Superior temporal gyrus (tissue), 1 donor: ENCODE results near the gene RNASE13.
"Not testable (repeated sequence)": the region's sequence is repeated elsewhere in the genome, so short reads cannot be mapped to it uniquely, and the experiment has no call there.

Source experiments
- DNase-seq: peaks from one replicate; pipeline ENCODE4 v3.0.0-alpha.2; 2016; ENCODE audit errors: extremely low spot score

Gene RNASE13

DNA sequence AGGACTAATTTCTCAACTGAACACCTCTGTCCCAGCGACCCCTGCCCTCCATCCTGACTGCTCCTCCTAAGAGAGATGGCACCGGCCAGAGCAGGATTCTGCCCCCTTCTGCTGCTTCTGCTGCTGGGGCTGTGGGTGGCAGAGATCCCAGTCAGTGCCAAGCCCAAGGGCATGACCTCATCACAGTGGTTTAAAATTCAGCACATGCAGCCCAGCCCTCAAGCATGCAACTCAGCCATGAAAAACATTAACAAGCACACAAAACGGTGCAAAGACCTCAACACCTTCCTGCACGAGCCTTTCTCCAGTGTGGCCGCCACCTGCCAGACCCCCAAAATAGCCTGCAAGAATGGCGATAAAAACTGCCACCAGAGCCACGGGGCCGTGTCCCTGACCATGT is 8.3 kb upstream of the RNASE13 start:
- DNase-seq, result peak; percentile 71

- peak; percentile 43 for DNase-seq
Observed at GRCh38 chr14:21041676-21042433, 7.2 kb upstream of the RNASE13 start, which contains the start of gene RNASE7. Gene RNASE7 (plus strand): TSS chr14:21042362. CDS start chr14:21042993, 631 bp downstream.

GRCh38 chr14:21040941-21041340 is 6.3 kb upstream of the RNASE13 start:
- DNase-seq, result not testable (repeated sequence)

- no peak for DNase-seq
Observed at GRCh38 chr14:21040370-21040925, 5.8 kb upstream of the RNASE13 start.

GRCh38 chr14:21039585-21040369 is 5.2 kb upstream of the RNASE13 start:
- peak; percentile 95 for DNase-seq

DNA sequence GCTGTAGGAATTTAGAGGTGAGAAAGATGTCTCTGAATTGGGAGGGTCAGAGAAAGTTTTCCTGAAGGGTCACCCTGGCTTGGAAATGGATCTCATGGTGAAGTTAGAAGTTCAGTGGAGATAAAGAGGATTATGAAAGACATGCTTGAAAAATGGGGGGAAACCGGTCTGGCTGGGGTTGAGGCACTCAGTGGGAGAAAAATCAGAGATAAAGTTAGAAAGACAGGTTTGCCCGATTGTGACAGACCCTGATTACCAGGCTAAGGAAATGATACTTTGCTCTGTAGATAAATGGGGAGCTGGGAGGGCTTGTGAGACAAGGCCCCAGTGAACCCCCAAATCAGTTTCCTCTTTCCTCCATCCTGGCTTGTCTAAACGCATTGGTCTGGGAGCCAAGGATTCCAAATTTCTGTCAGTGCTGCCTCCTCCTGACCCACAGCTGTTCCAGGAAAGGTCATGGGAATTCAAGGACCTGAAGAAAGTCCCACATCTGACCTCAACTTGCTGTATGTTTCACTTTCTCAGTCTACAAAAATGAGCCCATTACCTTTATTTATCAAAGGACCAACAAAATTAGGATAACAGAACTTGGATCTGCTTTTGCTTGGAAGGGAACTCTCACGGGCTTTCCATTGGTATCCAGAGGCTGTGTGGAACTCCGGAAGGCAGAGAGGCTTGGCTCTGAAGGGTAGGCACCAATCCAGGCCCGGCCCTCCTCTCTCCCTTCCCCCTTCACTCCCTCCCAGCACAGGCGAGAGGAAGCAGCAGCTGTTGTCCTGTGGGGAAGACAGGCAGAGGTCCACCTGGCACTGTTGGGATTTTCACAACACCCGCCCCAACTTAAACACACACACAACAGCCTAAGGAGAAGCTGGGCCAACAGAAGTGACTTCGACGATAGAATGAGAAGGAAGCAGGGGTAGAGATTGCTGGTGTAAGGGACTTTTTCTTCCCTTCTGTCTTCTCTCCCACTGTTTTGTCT is 4.1 kb upstream of the RNASE13 start:
- peak; percentile 91 for DNase-seq

GRCh38 chr14:21037156-21037555 is 2.5 kb upstream of the RNASE13 start:
- DNase-seq, result no peak

DNA sequence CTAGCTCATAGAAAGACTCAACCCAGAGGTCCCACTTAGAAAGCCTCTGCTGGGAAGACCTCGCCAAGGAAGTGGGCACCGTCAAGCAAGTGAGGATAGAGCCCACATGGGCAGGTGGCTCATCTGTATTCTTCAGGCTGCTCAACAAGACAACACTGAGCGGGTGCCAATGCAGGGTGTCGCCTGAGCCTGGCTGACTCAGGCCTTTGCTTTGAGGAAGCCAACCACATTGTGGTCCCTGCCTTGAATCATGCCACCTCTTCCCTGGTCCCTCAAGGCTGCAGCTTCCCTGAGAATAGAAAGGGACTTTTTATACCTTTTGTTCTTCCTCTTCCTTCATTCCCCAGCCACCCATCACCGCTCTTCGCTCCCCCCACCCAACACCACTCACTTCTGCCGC is 2.1 kb upstream of the RNASE13 start:
- no peak for DNase-seq

GRCh38 chr14:21033133-21033698 is 1.4 kb downstream of the RNASE13 start:
- DNase-seq, result no peak

- no peak for DNase-seq
Observed at GRCh38 chr14:21032326-21033132, 2.1 kb downstream of the RNASE13 start.

GRCh38 chr14:21030531-21030930 is 4.1 kb downstream of the RNASE13 start:
- no peak for DNase-seq

GRCh38 chr14:21029917-21030316 is 4.7 kb downstream of the RNASE13 start, which contains the start of gene TPPP2:
Gene TPPP2 (plus strand): TSS chr14:21030217. CDS start chr14:21030582, 365 bp downstream.
- DNase-seq, result no peak

- no peak for DNase-seq
Observed at GRCh38 chr14:21026988-21027315, 7.7 kb downstream of the RNASE13 start.

- peak; percentile 90 for DNase-seq
Observed at GRCh38 chr14:21026274-21026987, 8.2 kb downstream of the RNASE13 start.

DNA sequence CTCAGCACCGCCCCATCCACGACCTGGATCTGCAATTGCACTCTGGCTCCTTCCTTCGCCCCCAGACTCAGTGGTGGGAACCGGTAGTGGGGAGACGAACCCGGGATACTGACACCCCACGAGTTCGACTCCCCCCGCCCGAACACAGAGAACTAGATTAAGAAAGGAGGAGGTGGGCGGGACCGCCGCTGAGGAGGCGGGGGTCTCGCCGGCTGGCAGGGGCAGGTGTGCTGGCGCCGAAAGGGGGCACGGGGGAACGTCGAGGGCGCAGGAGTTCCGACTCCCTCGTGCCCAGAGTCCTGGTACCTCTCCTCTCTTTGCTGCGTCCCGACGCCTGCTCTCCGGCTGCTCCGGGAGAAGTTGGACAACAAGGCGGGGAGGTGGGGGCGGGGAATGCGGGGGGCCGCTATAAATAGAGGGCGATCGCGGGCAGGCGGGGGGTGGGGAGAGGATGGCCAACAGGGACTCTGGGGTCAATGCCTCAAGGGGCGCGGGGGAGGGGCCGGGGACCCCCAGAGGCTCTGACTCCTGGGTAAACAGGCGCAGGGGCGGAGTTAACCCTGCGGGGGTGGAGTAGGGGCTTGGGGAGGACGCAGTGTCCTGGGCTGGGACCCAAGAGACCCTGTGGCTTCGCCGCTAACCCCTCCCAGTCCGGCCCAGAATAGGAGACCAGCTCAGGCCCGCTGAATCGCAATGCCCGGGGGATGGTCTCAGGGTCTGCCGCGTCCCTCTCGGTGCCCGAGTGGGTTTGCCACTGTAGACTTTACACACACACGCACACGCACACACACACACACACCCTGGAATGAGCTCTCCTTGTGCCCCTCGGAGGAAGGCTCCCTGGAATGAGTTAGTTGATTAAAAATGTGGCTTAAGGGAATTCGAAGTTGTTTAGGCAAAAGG is 9.0 kb downstream of the RNASE13 start:
- peak; percentile 76 for DNase-seq

DNA sequence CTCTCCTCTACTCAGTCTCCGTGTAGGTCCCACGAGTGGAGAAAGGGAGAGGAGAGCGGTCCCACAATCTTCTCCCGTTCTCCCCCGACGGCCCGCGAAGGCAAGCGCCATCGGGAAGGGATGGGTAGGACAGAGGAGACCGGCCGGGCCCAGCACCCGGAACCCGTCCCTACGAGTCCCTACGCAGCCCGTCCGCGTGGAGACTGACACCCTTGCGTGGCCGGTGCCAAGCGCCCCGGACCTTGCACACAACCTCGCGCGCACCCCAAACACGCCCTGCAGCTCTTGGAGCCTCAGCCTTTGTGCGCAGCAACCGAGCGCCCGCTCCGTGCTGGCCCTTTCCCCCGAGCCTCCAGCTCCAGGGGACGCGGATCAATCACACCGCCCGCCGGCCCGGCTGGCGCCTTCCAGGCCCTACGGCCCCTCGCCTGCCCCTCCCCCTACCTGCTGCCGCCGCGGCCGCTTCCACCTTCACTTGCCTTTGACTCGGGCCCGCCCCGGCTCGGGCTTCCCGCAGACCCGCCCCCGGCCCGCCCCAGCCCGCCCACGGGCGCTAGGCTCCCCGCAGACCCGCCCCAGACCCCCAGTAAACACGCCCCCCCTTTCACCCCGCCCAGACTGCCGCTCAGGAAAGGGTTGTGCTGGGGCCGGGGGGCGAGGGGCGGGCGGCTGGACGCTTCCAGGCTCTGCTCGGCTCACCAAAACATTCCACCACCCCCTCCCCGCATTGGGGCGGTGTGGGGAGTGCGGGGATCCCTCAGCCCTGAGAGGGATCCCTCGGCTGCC is 9.8 kb downstream of the RNASE13 start, which contains the start of gene NDRG2:
Gene NDRG2, minus strand, starts transcription at position 477 of the 786 bp plus-strand sequence. CDS start 1,746 bp downstream, outside the sequence.
- DNase-seq, result peak; percentile 45

DNA sequence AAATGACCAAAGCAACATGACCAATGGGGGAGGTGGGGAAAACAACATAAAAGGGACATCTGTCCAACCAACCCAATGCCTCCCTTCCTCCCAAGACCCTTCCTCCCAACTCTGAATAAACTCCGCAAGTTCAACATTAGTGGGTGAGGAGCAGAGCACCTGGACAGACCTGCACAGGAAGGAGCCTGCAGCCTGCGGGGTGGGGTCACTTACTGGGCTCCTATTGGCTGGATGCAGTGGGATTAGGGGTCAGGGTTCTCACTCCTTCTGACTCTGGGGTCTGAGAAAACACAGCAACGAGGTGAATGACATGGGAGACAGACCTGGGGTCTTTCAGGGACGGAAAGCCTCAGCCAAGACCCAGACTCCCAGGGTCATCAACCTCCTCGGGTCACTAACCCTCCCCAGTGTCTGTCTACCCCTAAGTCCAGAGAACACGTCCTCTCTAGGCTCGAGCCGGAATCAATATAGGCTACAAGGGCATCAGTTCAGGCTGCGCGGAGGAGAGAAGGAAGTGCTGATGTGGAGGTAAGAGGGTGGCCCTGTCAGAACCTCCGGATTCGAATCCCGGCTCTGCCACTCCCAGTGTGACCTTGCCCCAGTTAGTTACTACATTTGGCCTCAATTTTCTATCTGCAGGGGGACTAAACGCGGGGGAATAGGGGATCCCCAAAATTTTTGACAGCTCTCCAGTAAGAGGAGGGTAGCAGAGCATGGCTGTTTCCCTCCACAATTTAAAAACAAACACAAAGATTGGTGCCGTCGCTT is 10.6 kb downstream of the RNASE13 start:
- DNase-seq, result no peak
